Naive thymus-derived CD4-positive, alpha-beta T cell (primary cell): ENCODE data around the gene PXYLP1. TPM values are rescaled to one million over a fixed set of nuclear protein-coding genes. Genes with fewer than 3 reads are reported as not detected.
A peak's percentile ranks its signal among the peaks of the same experiment; 100 is the strongest.

Experiments
- ATAC-seq: fragments of 150-1000 bp; cut with Tn5 transposase; 2 replicates; pipeline ENCODE4 v1.10.0; 2021; ENCODE audit warnings: mild to moderate bottlenecking, moderate library complexity
- CTCF ChIA-PET: fragments of 350-600 bp; sonication (Branson Sonifier 250); formaldehyde crosslinking; loops from one replicate; lab custom pipeline; 2021; ENCODE audit warnings: antibody characterized with exemption; lab: Charles Lee
- POLR2A ChIA-PET: fragments of 350-600 bp; sonication (Branson Sonifier 250); formaldehyde crosslinking; loops from one replicate; lab custom pipeline; 2021; ENCODE audit warnings: antibody characterized with exemption, inconsistent platforms; lab: Charles Lee
- DNase-seq, 9 donors: peaks; one replicate each; pipeline versions ENCODE4 v3.0.0 to v3.0.0-alpha.2; 2020 to 2022; ENCODE audit warnings: mixed read lengths in 1 of 9
- H3K27ac ChIP-seq: one replicate; pipeline ENCODE4 v1.7.0; 2013; ENCODE audit warnings: mild to moderate bottlenecking, low read depth, low read length, moderate library complexity
- H3K27me3 ChIP-seq, 2 donors: one replicate each; pipeline ENCODE4 v1.7.0; 2013; ENCODE audit warnings: low read length in 2 of 2, mild to moderate bottlenecking in 2 of 2, moderate library complexity in 2 of 2; ENCODE audit not compliant: control insufficient read depth in 2 of 2, insufficient read depth in 2 of 2
- H3K36me3 ChIP-seq, 3 experiments: 1 replicate in 2 of 3; 2 replicates in 1 of 3; pipeline ENCODE4 v1.7.0; 2013; ENCODE audit warnings: low read length in 3 of 3, mild to moderate bottlenecking in 3 of 3, moderate library complexity in 1 of 3; ENCODE audit not compliant: insufficient read depth in 3 of 3, control insufficient read depth in 2 of 3
- H3K4me1 ChIP-seq, 2 donors: one replicate each; pipeline ENCODE4 v1.7.0; 2013; ENCODE audit warnings: low read length in 2 of 2, mild to moderate bottlenecking in 2 of 2, moderate library complexity in 1 of 2; ENCODE audit not compliant: control insufficient read depth in 2 of 2, insufficient read depth in 2 of 2
- H3K4me3 ChIP-seq: 2 replicates; pipeline ENCODE4 v1.7.0; 2013; ENCODE audit warnings: mild to moderate bottlenecking, low read length
- H3K9me3 ChIP-seq, 3 experiments: 1 replicate in 2 of 3; 2 replicates in 1 of 3; pipeline ENCODE4 v1.7.0; 2013; ENCODE audit warnings: low read length in 3 of 3; ENCODE audit not compliant: control insufficient read depth in 2 of 3
- H3K27ac Mint-ChIP-seq, 9 donors: one replicate each; pipeline ENCODE4 v1.8.0; 2020 to 2022; ENCODE audit warnings: mixed read lengths in 9 of 9, mild to moderate bottlenecking in 8 of 9, moderate library complexity in 5 of 9, inconsistent platforms in 2 of 9
- H3K27me3 Mint-ChIP-seq, 5 donors: one replicate each; pipeline ENCODE4 v1.8.0; 2021 to 2022; ENCODE audit warnings: mixed read lengths in 5 of 5, mild to moderate bottlenecking in 1 of 5
- H3K36me3 Mint-ChIP-seq, 5 donors: one replicate each; pipeline ENCODE4 v1.8.0; 2020 to 2022; ENCODE audit warnings: mixed read lengths in 5 of 5, mild to moderate bottlenecking in 3 of 5, inconsistent platforms in 1 of 5
- H3K4me1 Mint-ChIP-seq, 7 donors: one replicate each; pipeline ENCODE4 v1.8.0; 2020 to 2022; ENCODE audit warnings: mixed read lengths in 7 of 7, mild to moderate bottlenecking in 3 of 7, inconsistent platforms in 1 of 7
- H3K4me3 Mint-ChIP-seq, 10 donors: one replicate each; pipeline ENCODE4 v1.8.0; 2020 to 2022; ENCODE audit warnings: mild to moderate bottlenecking in 10 of 10, mixed read lengths in 10 of 10, moderate library complexity in 6 of 10, inconsistent platforms in 2 of 10
- H3K9me3 Mint-ChIP-seq, 11 donors: one replicate each; pipeline ENCODE4 v1.8.0; 2020 to 2022; ENCODE audit warnings: mixed read lengths in 11 of 11, mild to moderate bottlenecking in 4 of 11, inconsistent platforms in 1 of 11, moderate library complexity in 1 of 11
- intact Hi-C, 2 donors: fragments of 100-400 bp; cut with micrococcal nuclease; formaldehyde crosslinking; loops; one replicate each; pipeline ENCODE4 v1.15.1; 2023
- polyA plus RNA-seq, 2 donors: library from polyadenylated mRNA; unstranded; fragments of 300-500 nt; fragmentation: Illumina TruSeq; gene quantifications; one replicate each; pipeline ENCODE4 v1.2.3, GENCODE V29; 2021
- total RNA-seq, 6 experiments: library from RNA in 5 of 6; stranded (reverse) in 5 of 6; gene quantifications; 1 replicate in 5 of 6; 2 replicates in 1 of 6; pipeline ENCODE4 v1.2.3 and lab custom pipeline; 2021 to 2026

Gene PXYLP1
- total and polyA plus RNA-seq, 7 experiments from 2014 or later, result 15.8 to 40.9 (median 23.2) TPM

DNA sequence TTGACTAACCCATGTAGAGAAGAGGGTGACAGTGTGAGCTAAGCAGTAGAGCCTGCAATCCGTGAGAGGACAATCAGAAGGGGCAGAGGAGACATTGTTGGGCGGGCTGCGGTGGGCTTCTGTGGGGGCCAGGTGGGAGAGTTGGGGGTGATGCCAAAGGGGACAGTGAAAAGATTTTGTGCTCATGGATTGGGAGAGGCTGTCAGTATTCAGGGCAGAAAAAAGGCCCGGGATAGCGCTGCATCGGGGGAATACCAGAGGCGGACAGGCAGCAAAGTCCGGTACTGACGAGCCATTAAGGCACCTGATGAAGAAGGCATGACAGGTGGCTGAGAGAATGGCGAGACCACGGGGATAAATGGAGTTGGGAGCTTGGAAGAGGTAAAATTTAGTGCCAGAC, 1.3 kb upstream of the PXYLP1 start:
- no peak overlapping the region for H3K4me3 ChIP-seq
- DNase-seq, result no peak
- H3K27me3 ChIP-seq, result no peaks in the 10 kb centered on the region
- no peaks in the 10 kb centered on the region for H3K9me3 ChIP-seq
- Mint-ChIP-seq H3K27ac (peak overlapping the region; percentile 91 to 98 (median 98)), H3K27me3 (peaks cover 0 to 16% (median 0%) of the 10 kb centered on the region in 5 donors), H3K36me3 (peaks cover 0 to 13% (median 6%) of the 10 kb centered on the region in 5 donors), H3K9me3 (peaks cover 0 to 2% (median 0%) of the 10 kb centered on the region in 11 donors), H3K4me1 (peaks cover 43 to 57% (median 44%) of the 10 kb centered on the region in 7 donors), H3K4me3 (peak overlapping the region; percentile 80 to 94 (median 92))
- H3K27ac ChIP-seq, result peak overlapping the region; percentile 85
- no peak for ATAC-seq
- CTCF ChIA-PET, result interaction anchor here (0.7 to 7.5 kb wide), 5 partner anchors 12 to 75 kb away, joined by 3 to 82 read pairs (median 61); no protein-coding TSS in a partner anchor
- POLR2A ChIA-PET, result interaction anchor here (0.6 to 31.2 kb wide), 12 partner anchors 10 to 256 kb away, joined by 3 to 516 read pairs (median 6); no protein-coding TSS in a partner anchor
- peaks cover 0 to 9% (median 0%) of the 10 kb centered on the region in 3 experiments for H3K36me3 ChIP-seq
- intact Hi-C loops, result loop anchor here (2.0 to 10.0 kb wide), 6 partner anchors 73 to 1217 kb away; partner anchors contain the start of genes ATP1B3 (in 1 of the 2), RNF7 (in 1 of the 2) and XRN1 (in 1 of the 2)
- peaks cover 6 to 26% of the 10 kb centered on the region in 2 donors for H3K4me1 ChIP-seq

GRCh38 chr3:141231952-141232823, 563 bp downstream of the PXYLP1 start:
- peaks cover 0 to 3% (median 0%) of the 10 kb centered on the region in 5 donors for H3K27me3 Mint-ChIP-seq
- Histone ChIP-seq H3K4me3 (peak overlapping the region; percentile 64), H3K36me3 (peaks cover 0 to 9% (median 0%) of the 10 kb centered on the region in 3 experiments), H3K4me1 (peaks cover 6 to 39% of the 10 kb centered on the region in 2 donors), H3K27me3 (no peaks in the 10 kb centered on the region), H3K9me3 (no peaks in the 10 kb centered on the region), H3K27ac (peak overlapping the region; percentile 82)
- no peak for ATAC-seq
- peaks cover 0 to 18% (median 10%) of the 10 kb centered on the region in 5 donors for H3K36me3 Mint-ChIP-seq
- peak; percentile 22 to 48 (median 40) for DNase-seq
- CTCF ChIA-PET, result interaction anchor here (0.6 to 7.5 kb wide), 25 partner anchors 7 to 288 kb away, joined by 3 to 82 read pairs (median 5); no protein-coding TSS in a partner anchor
- peaks cover 0 to 1% (median 0%) of the 10 kb centered on the region in 11 donors for H3K9me3 Mint-ChIP-seq
- POLR2A ChIA-PET, result interaction anchor here (0.5 to 31.2 kb wide), 28 partner anchors 8 to 255 kb away, joined by 3 to 516 read pairs (median 8); partner anchors contain the start of gene RASA2
- H3K4me1 Mint-ChIP-seq, result peaks cover 53 to 75% (median 62%) of the 10 kb centered on the region in 7 donors
- peak overlapping the region; percentile 51 to 91 (median 83) for H3K27ac Mint-ChIP-seq
- intact Hi-C loops, result loop anchor here (1.0 to 10.0 kb wide), 17 partner anchors 11 to 1769 kb away; partner anchors contain the start of genes RNF7 (in 2 of the 2), SLC25A36 (in 2 of the 2), ATP1B3 (in 1 of the 2) and ATR (in 1 of the 2)
- peak overlapping the region; percentile 83 to 92 (median 89) for H3K4me3 Mint-ChIP-seq

DNA sequence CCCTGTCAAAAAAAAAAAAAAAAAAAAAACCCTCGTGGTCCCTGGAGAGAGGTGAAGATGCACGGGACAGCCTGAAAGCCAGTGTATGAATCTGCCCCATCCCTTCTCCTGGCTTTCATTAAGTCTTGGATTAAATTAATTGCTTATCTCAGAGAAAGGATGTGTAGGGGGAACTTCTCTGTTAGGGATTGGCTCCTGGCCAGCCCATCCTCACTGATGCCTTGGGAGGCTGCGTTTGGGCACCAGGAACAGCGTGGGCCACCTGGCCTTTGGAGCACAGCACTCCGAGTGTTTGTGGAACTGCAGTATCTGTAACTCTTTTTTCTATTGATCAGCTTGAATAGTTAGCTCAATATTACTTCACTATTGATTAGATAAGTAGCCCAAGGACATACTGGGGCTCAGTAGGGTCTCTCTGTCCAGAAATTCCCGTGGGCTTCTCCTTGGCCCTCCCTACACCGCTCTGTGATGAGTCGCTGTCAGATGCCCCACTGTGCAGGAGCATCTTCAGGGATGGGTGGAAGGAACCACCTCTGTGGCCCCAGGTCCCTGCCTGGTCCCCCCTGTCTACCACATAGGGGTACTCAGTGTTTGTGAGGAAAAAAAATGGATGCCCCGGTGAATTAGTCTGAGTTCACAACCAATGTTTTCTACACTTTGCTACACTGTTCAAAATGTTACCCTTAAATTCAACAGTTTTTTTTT, 2.0 kb downstream of the PXYLP1 start:
- ATAC-seq (no peak), DNase-seq (no peak)
- no peak overlapping the region for H3K27ac ChIP-seq
- Mint-ChIP-seq H3K27me3 (no peaks in the 10 kb centered on the region), H3K27ac (peak overlapping the region in 8 of 9 donors; percentile 22 to 91 (median 80)), H3K36me3 (peaks cover 0 to 26% (median 10%) of the 10 kb centered on the region in 5 donors), H3K9me3 (peaks cover 0 to 1% (median 0%) of the 10 kb centered on the region in 11 donors), H3K4me1 (peaks cover 59 to 87% (median 76%) of the 10 kb centered on the region in 7 donors), H3K4me3 (peak overlapping the region; percentile 50 to 92 (median 89))
- no peaks in the 10 kb centered on the region for H3K9me3 ChIP-seq
- POLR2A ChIA-PET, result interaction anchor here (1.2 to 31.2 kb wide), 6 partner anchors 10 to 74 kb away, joined by 4 to 516 read pairs (median 48); no protein-coding TSS in a partner anchor
- H3K36me3 ChIP-seq, result peaks cover 0 to 9% (median 0%) of the 10 kb centered on the region in 3 experiments
- intact Hi-C loops, result loop anchor here (5.0 to 10.0 kb wide), 3 partner anchors 139 to 1214 kb away; partner anchors contain the start of gene XRN1 (in 1 of the 2)
- CTCF ChIA-PET, result interaction anchor here (2.1 to 7.5 kb wide), 5 partner anchors 20 to 72 kb away, joined by 5 to 82 read pairs (median 61); no protein-coding TSS in a partner anchor
- H3K4me1 ChIP-seq, result peaks cover 11 to 53% of the 10 kb centered on the region in 2 donors
- no peak overlapping the region for H3K4me3 ChIP-seq
- H3K27me3 ChIP-seq, result no peaks in the 10 kb centered on the region

GRCh38 chr3:141234283-141234682, 2.7 kb downstream of the PXYLP1 start:
- peaks cover 60 to 89% (median 83%) of the 10 kb centered on the region in 7 donors for H3K4me1 Mint-ChIP-seq
- H3K9me3 Mint-ChIP-seq, result peaks cover 0 to 1% (median 0%) of the 10 kb centered on the region in 11 donors
- H3K4me3 Mint-ChIP-seq, result peak overlapping the region in 7 of 10 donors; percentile 41 to 92 (median 86)
- intact Hi-C loops, result loop anchor here (5.0 to 10.0 kb wide), 3 partner anchors 138 to 1213 kb away; partner anchors contain the start of gene XRN1 (in 1 of the 2)
- H3K27ac ChIP-seq, result no peak overlapping the region
- H3K9me3 ChIP-seq, result no peaks in the 10 kb centered on the region
- peak overlapping the region in 8 of 9 donors; percentile 38 to 85 (median 73) for H3K27ac Mint-ChIP-seq
- ATAC-seq (no peak), DNase-seq (no peak)
- peaks cover 11 to 59% of the 10 kb centered on the region in 2 donors for H3K4me1 ChIP-seq
- CTCF ChIA-PET, result interaction anchor here (0.9 to 7.5 kb wide), 6 partner anchors 16 to 71 kb away, joined by 3 to 82 read pairs (median 58); no protein-coding TSS in a partner anchor
- H3K27me3 Mint-ChIP-seq, result no peaks in the 10 kb centered on the region
- no peaks in the 10 kb centered on the region for H3K27me3 ChIP-seq
- H3K36me3 ChIP-seq, result peaks cover 0 to 9% (median 0%) of the 10 kb centered on the region in 3 experiments
- peaks cover 0 to 31% (median 10%) of the 10 kb centered on the region in 5 donors for H3K36me3 Mint-ChIP-seq
- H3K4me3 ChIP-seq, result no peak overlapping the region
- POLR2A ChIA-PET, result interaction anchor here (0.8 to 31.2 kb wide), 5 partner anchors 10 to 73 kb away, joined by 3 to 516 read pairs (median 57); no protein-coding TSS in a partner anchor

DNA sequence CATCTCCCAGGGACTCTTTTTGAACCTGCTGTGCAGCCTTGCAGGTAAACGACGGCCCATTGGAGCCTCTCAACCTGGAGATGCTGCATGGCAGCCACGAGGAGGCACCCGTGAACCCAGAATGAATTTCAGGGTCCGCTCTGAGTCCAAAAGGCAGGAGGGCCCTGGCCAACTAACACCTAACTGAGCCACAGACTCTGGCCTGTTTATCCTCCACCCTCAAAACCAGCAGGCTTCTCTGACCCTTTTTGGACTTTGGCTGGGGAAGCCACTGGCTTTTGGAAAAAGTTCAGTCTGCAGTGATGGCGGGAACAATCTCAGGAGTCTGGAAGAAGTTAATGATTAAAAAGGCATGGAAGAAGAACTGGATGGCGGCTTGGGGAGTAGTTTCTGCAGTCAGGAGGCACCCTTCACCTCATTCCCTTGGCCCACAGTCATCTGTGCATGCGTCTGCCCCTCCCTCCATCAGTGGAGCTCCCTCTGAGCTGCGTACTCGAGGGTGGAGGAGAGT, 4.1 kb downstream of the PXYLP1 start:
- Mint-ChIP-seq H3K36me3 (peaks cover 0 to 39% (median 10%) of the 10 kb centered on the region in 5 donors), H3K4me3 (peak overlapping the region in 6 of 10 donors; percentile 17 to 92 (median 49)), H3K9me3 (no peaks in the 10 kb centered on the region), H3K27me3 (no peaks in the 10 kb centered on the region), H3K4me1 (peaks cover 54 to 89% (median 84%) of the 10 kb centered on the region in 7 donors), H3K27ac (peak overlapping the region in 8 of 9 donors; percentile 38 to 91 (median 80))
- DNase-seq, result peak in 1 of 9 donors; percentile 25
- Histone ChIP-seq H3K4me1 (peaks cover 7 to 63% of the 10 kb centered on the region in 2 donors), H3K27ac (no peak overlapping the region), H3K27me3 (no peaks in the 10 kb centered on the region), H3K4me3 (no peak overlapping the region), H3K9me3 (no peaks in the 10 kb centered on the region), H3K36me3 (peaks cover 0 to 9% (median 0%) of the 10 kb centered on the region in 3 experiments)
- CTCF ChIA-PET, result interaction anchor here (0.7 to 7.5 kb wide), 10 partner anchors 10 to 216 kb away, joined by 3 to 76 read pairs (median 6); no protein-coding TSS in a partner anchor
- intact Hi-C loops, result loop anchor here in 1 of 2 donors (10.0 kb wide), 1 partner anchor 319 kb away; no protein-coding TSS in a partner anchor
- POLR2A ChIA-PET, result interaction anchor here (1.2 to 31.2 kb wide), 8 partner anchors 8 to 76 kb away, joined by 3 to 516 read pairs (median 8); no protein-coding TSS in a partner anchor
- no peak for ATAC-seq
